Measurements from ENCODE around the gene ADIG. TPM values are rescaled to one million over a fixed set of nuclear protein-coding genes. Genes with fewer than 3 reads are reported as not detected.

Gene ADIG
- total and polyA plus RNA-seq, 2 of the 8 experiments (the other 6 are each of a cell fraction or from before 2014, with no cell fraction given): not detected

GRCh38 chr20:38536310-38536709 is 44.7 kb upstream of the ADIG start (continued):
- TF ChIP-seq CHD7 (IDR thresholded peaks at IDR 0.05; ENCODE audit: insufficient replicate concordance, low read length) (no peak), SAP30 (IDR thresholded peaks at IDR 0.05; ENCODE audit: insufficient read depth, insufficient replicate concordance, low read length) (no peak), POU5F1 (IDR thresholded peaks at IDR 0.05; ENCODE audit: low read depth, low read length) (no peak), BCL11A (IDR thresholded peaks at IDR 0.05; ENCODE audit: low read depth in 2 of 2, low read length in 2 of 2) (no peak), BACH1 (IDR thresholded peaks at IDR 0.05; ENCODE audit: low read length) (no peak), RXRA (IDR thresholded peaks at IDR 0.05; ENCODE audit: insufficient read depth, low read depth, low read length) (no peak), MAFK (IDR thresholded peaks at IDR 0.05; ENCODE audit: low read depth, low read length) (no peak), KDM1A (IDR thresholded peaks at IDR 0.05; ENCODE audit: borderline replicate concordance, low read length) (no peak), ATF2 (IDR thresholded peaks at IDR 0.05; ENCODE audit: low read length) (no peak), SIN3A (conservative IDR thresholded peaks at IDR 0.05 in 1 of 2, IDR thresholded peaks at IDR 0.05 in 1 of 2; ENCODE audit: low read depth in 1 of 2, low read length in 2 of 2) (no peak)
